IMR-90 (cell line): ENCODE data around the gene KRT79. TPM values are rescaled to one million over a fixed set of nuclear protein-coding genes. Genes with fewer than 3 reads are reported as not detected.

Experiments used
- ATAC-seq: fragments of 200-7000 bp; cut with Tn5 transposase; 2 replicates; pipeline ENCODE4 v1.9.1; 2020; ENCODE audit warnings: low read depth, mild to moderate bottlenecking, moderate library complexity
- BruUV-seq: library from RNA; stranded (reverse); fragments of 400-500 nt; replicated peaks from 2 replicates; lab custom pipeline; 2021; lab: Mats Ljungman, UMichigan
- CTCF ChIA-PET: fragments of 300-600 bp; formaldehyde crosslinking; extraction: SDS; loops from one replicate; lab custom pipeline; 2021; ENCODE audit warnings: antibody characterized with exemption; lab: Yijun Ruan, JAX
- POLR2A ChIA-PET: fragments of 300-600 bp; sonication (Branson Sonifier 250); formaldehyde crosslinking; loops from one replicate; lab custom pipeline; 2022; ENCODE audit warnings: antibody characterized with exemption; ENCODE audit not compliant: unreplicated experiment; lab: Charles Lee
- DNase-seq: peaks from one replicate; pipeline ENCODE4 v3.0.0; 2013
- H2AFZ ChIP-seq: replicated peaks from 2 replicates; pipeline ENCODE3; 2013; ENCODE audit warnings: low read length, mild to moderate bottlenecking; ENCODE audit not compliant: poor library complexity
- H2AK5ac ChIP-seq: 2 replicates; pipeline ENCODE4 v1.6.1; 2013; ENCODE audit warnings: low read depth, low read length, inconsistent platforms
- H2AK9ac ChIP-seq: replicated peaks from 2 replicates; pipeline ENCODE3; 2013; ENCODE audit warnings: mild to moderate bottlenecking, low read depth, low read length, moderate library complexity; ENCODE audit not compliant: poor library complexity
- H2BK120ac ChIP-seq: 2 replicates; pipeline ENCODE4 v1.6.1; 2013; ENCODE audit warnings: low read depth, low read length, inconsistent platforms
- H2BK15ac ChIP-seq: 3 replicates; pipeline ENCODE4 v1.6.1; 2013; ENCODE audit warnings: low read depth, low read length, inconsistent platforms
- H2BK20ac ChIP-seq: 2 replicates; pipeline ENCODE4 v1.6.1; 2013; ENCODE audit warnings: low read depth, mild to moderate bottlenecking, inconsistent platforms, low read length, moderate library complexity
- H2BK5ac ChIP-seq: 2 replicates; pipeline ENCODE4 v1.6.1; 2013; ENCODE audit warnings: mild to moderate bottlenecking, low read depth, low read length, inconsistent platforms; ENCODE audit not compliant: poor library complexity, severe bottlenecking
- H3K14ac ChIP-seq: replicated peaks from 2 replicates; pipeline ENCODE4 v1.6.1; 2013; ENCODE audit warnings: low read depth, low read length, inconsistent platforms
- H3K18ac ChIP-seq: 2 replicates; pipeline ENCODE4 v1.6.1; 2013; ENCODE audit warnings: low read depth, low read length, control low read depth
- H3K23ac ChIP-seq: 2 replicates; pipeline ENCODE4 v1.6.1; 2013; ENCODE audit warnings: low read depth, low read length, inconsistent platforms
- H3K27ac ChIP-seq: 2 replicates; pipeline ENCODE4 v1.5.1; 2013; ENCODE audit warnings: mild to moderate bottlenecking, control low read depth, low read length; ENCODE audit not compliant: insufficient read depth
- H3K27me3 ChIP-seq: 2 replicates; pipeline ENCODE4 v1.6.1; 2013; ENCODE audit warnings: low read length; ENCODE audit not compliant: control insufficient read depth, insufficient read depth
- H3K36me3 ChIP-seq: 2 replicates; pipeline ENCODE4 v1.6.1; 2013; ENCODE audit warnings: low read length, mixed read lengths; ENCODE audit not compliant: control insufficient read depth, insufficient read depth
- H3K4ac ChIP-seq: 2 replicates; pipeline ENCODE4 v1.6.1; 2013; ENCODE audit warnings: low read depth, low read length, inconsistent platforms
- H3K4me1 ChIP-seq: 2 replicates; pipeline ENCODE4 v1.6.1; 2013; ENCODE audit warnings: low read length, mixed read lengths; ENCODE audit not compliant: control insufficient read depth, insufficient read depth
- H3K4me2 ChIP-seq: 2 replicates; pipeline ENCODE4 v1.6.1; 2013; ENCODE audit warnings: low read depth, mild to moderate bottlenecking, control low read depth, low read length, moderate library complexity
- H3K4me3 ChIP-seq: 2 replicates; pipeline ENCODE4 v1.5.1; 2013; ENCODE audit warnings: low read depth, mild to moderate bottlenecking, control low read depth, low read length, moderate library complexity; ENCODE audit not compliant: insufficient read depth
- H3K56ac ChIP-seq: 2 replicates; pipeline ENCODE4 v1.6.1; 2013; ENCODE audit warnings: low read length, inconsistent platforms; ENCODE audit not compliant: insufficient read depth; ENCODE audit errors: extremely low read depth
- H3K79me1 ChIP-seq, 2 experiments: 2 replicates each; pipeline ENCODE4 v1.6.1; 2013; ENCODE audit warnings: low read length in 2 of 2, inconsistent platforms in 1 of 2, low read depth in 1 of 2
- H3K9ac ChIP-seq: 2 replicates; pipeline ENCODE4 v1.6.1; 2013; ENCODE audit warnings: low read depth, low read length, control low read depth
- H3K9me1 ChIP-seq: 2 replicates; pipeline ENCODE4 v1.6.1; 2013; ENCODE audit warnings: low read length, inconsistent platforms; ENCODE audit not compliant: insufficient read depth
- H3K9me3 ChIP-seq: 2 replicates; pipeline ENCODE4 v1.6.1; 2013; ENCODE audit warnings: low read length; ENCODE audit not compliant: control insufficient read depth, insufficient read depth
- H4K20me1 ChIP-seq: 2 replicates; pipeline ENCODE4 v1.6.1; 2013; ENCODE audit warnings: low read length, inconsistent platforms; ENCODE audit not compliant: insufficient read depth
- H4K5ac ChIP-seq: 2 replicates; pipeline ENCODE4 v1.6.1; 2013; ENCODE audit warnings: mild to moderate bottlenecking, low read depth, low read length, control low read depth
- H4K8ac ChIP-seq, 2 experiments: 2 replicates each; pipeline ENCODE4 v1.6.1; 2013; ENCODE audit warnings: low read depth in 2 of 2, low read length in 2 of 2, control low read depth in 1 of 2, inconsistent platforms in 1 of 2
- H4K91ac ChIP-seq: 2 replicates; pipeline ENCODE4 v1.6.1; 2013; ENCODE audit warnings: low read depth, low read length, inconsistent platforms; ENCODE audit not compliant: insufficient read depth
- BHLHE40 ChIP-seq: fragments of 150-350 bp; IDR thresholded peaks from 2 replicates; pipeline ENCODE4 v1.6.1; 2016; ENCODE audit warnings: mild to moderate bottlenecking, low read depth, low read length
- ELK1 ChIP-seq: fragments of 150-350 bp; IDR thresholded peaks from 2 replicates; pipeline ENCODE4 v1.6.1; 2016; ENCODE audit warnings: low read depth, mild to moderate bottlenecking, low read length, moderate library complexity, borderline replicate concordance
- RFX5 ChIP-seq: IDR thresholded peaks from 2 replicates; pipeline ENCODE4 v1.8.0; 2012; ENCODE audit warnings: low read depth, mild to moderate bottlenecking, low read length, moderate library complexity
- SMC3 ChIP-seq: fragments of 150-350 bp; IDR thresholded peaks from 2 replicates; pipeline ENCODE4 v1.6.1; 2016; ENCODE audit warnings: low read depth, mild to moderate bottlenecking, antibody characterized with exemption, low read length, moderate library complexity
- WGBS, 2 experiments: methylation state at CpG; one replicate each; pipeline versions ENCODE4 v1.1.5 to v1.1.7; 2013; ENCODE audit warnings: missing lambda C conversion rate in 2 of 2; ENCODE audit not compliant: insufficient read length in 1 of 2; ENCODE audit errors: extremely low coverage in 2 of 2; 5-methylcytosine and 5-hydroxymethylcytosine counted together
- dilution Hi-C: fragments of 300-500 bp; cut with HindIII; formaldehyde crosslinking; loops from one replicate; pipeline ENCODE4 v1.14.3; 2018; ENCODE audit warnings: low sequenced_read_pairs; ENCODE audit not compliant: unreplicated experiment
- in situ Hi-C: fragments of 300-500 bp; cut with MboI; formaldehyde crosslinking; loops from 3 replicates; pipeline ENCODE4 v1.14.3; 2019; ENCODE audit warnings: low sequenced_read_pairs, inconsistent platforms, mixed read lengths
- intact Hi-C: fragments of 100-400 bp; cut with micrococcal nuclease; formaldehyde crosslinking; loops from 2 replicates; pipeline ENCODE4 v1.10.0; 2022
- polyA plus RNA-seq, 3 experiments: library from polyadenylated mRNA; depleted of rRNA; stranded (reverse); fragments of >200 nt; gene quantifications; 2 replicates each; pipeline ENCODE4 v1.2.3, GENCODE V29; 2012; ENCODE audit warnings: low replicate concordance in 1 of 3
- total RNA-seq: library from RNA; depleted of rRNA; stranded (reverse); fragments of >200 nt; gene quantifications from 2 replicates; pipeline ENCODE4 v1.2.3, GENCODE V29; 2012

KRT79 gene
- total and polyA plus RNA-seq, 2 of the 4 experiments (the other 2 are of a cell fraction) = under 0.01 to 0.24 TPM

- Histone ChIP-seq H3K56ac (no peak overlapping the region), H3K4me3 (no peak overlapping the region), H3K4ac (no peak overlapping the region; the same call in 1 of the 2 replicates), H3K4me2 (no peak overlapping the region), H4K5ac (no peak overlapping the region), H3K9ac (no peak overlapping the region), H3K9me1 (peaks cover 20% of the 10 kb centered on the region), H3K4me1 (peaks cover 18% of the 10 kb centered on the region), H4K20me1 (no peaks in the 10 kb centered on the region), H3K9me3 (no peaks in the 10 kb centered on the region), H2AK9ac (no peak overlapping the region), H2BK20ac (no peak overlapping the region), H3K14ac (no peak overlapping the region), H3K27me3 (peaks cover 4% of the 10 kb centered on the region), H3K36me3 (no peaks in the 10 kb centered on the region), H2BK15ac (no peak overlapping the region), H2AFZ (no peak overlapping the region), H3K79me1 (no peaks in the 10 kb centered on the region), H2BK120ac (no peak overlapping the region), H3K18ac (no peak overlapping the region), H3K23ac (no peak overlapping the region), H4K91ac (no peak overlapping the region), H2BK5ac (no peak overlapping the region), H2AK5ac (no peak overlapping the region), H3K27ac (no peak overlapping the region), H4K8ac (no peak overlapping the region)
- dilution Hi-C loops (no loop called here), in situ Hi-C loops (no loop called here), intact Hi-C loops (no loop called here)
- ATAC-seq = no peak
- BruUV-seq = no TSS peak
- POLR2A ChIA-PET = no interaction called here
- CTCF ChIA-PET = no interaction called here
- 75% methylated on average over 1 of the region's 3 CpGs; no CpG with 5 or more reads in 1 of the 2 experiments for WGBS, 2 experiments
- DNase-seq = no peak
- TF ChIP-seq ELK1 (no peak), BHLHE40 (no peak), RFX5 (no peak), SMC3 (no peak)
These were observed 1.7 kb downstream of the KRT79 start for GRCh38 chr12:52832451-52832850.
